IMR-90 (cell line): ENCODE data around the gene COL5A3. TPM values are rescaled to one million over a fixed set of nuclear protein-coding genes. Genes with fewer than 3 reads are reported as not detected.

Source experiments
- ATAC-seq: fragments of 200-7000 bp; cut with Tn5 transposase; 2 replicates; pipeline ENCODE4 v1.9.1; 2020; ENCODE audit warnings: low read depth, mild to moderate bottlenecking, moderate library complexity
- BruUV-seq: library from RNA; stranded (reverse); fragments of 400-500 nt; replicated peaks from 2 replicates; lab custom pipeline; 2021; lab: Mats Ljungman, UMichigan
- CTCF ChIA-PET: fragments of 300-600 bp; formaldehyde crosslinking; extraction: SDS; loops from one replicate; lab custom pipeline; 2021; ENCODE audit warnings: antibody characterized with exemption; lab: Yijun Ruan, JAX
- POLR2A ChIA-PET: fragments of 300-600 bp; sonication (Branson Sonifier 250); formaldehyde crosslinking; loops from one replicate; lab custom pipeline; 2022; ENCODE audit warnings: antibody characterized with exemption; ENCODE audit not compliant: unreplicated experiment; lab: Charles Lee
- DNase-seq: peaks from one replicate; pipeline ENCODE4 v3.0.0; 2013
- H2AFZ ChIP-seq: replicated peaks from 2 replicates; pipeline ENCODE3; 2013; ENCODE audit warnings: low read length, mild to moderate bottlenecking; ENCODE audit not compliant: poor library complexity
- H2AK5ac ChIP-seq: 2 replicates; pipeline ENCODE4 v1.6.1; 2013; ENCODE audit warnings: low read depth, low read length, inconsistent platforms
- H2AK9ac ChIP-seq: replicated peaks from 2 replicates; pipeline ENCODE3; 2013; ENCODE audit warnings: mild to moderate bottlenecking, low read depth, low read length, moderate library complexity; ENCODE audit not compliant: poor library complexity
- H2BK120ac ChIP-seq: 2 replicates; pipeline ENCODE4 v1.6.1; 2013; ENCODE audit warnings: low read depth, low read length, inconsistent platforms
- H2BK15ac ChIP-seq: 3 replicates; pipeline ENCODE4 v1.6.1; 2013; ENCODE audit warnings: low read depth, low read length, inconsistent platforms
- H2BK20ac ChIP-seq: 2 replicates; pipeline ENCODE4 v1.6.1; 2013; ENCODE audit warnings: low read depth, mild to moderate bottlenecking, inconsistent platforms, low read length, moderate library complexity
- H2BK5ac ChIP-seq: 2 replicates; pipeline ENCODE4 v1.6.1; 2013; ENCODE audit warnings: mild to moderate bottlenecking, low read depth, low read length, inconsistent platforms; ENCODE audit not compliant: poor library complexity, severe bottlenecking
- H3K14ac ChIP-seq: replicated peaks from 2 replicates; pipeline ENCODE4 v1.6.1; 2013; ENCODE audit warnings: low read depth, low read length, inconsistent platforms
- H3K18ac ChIP-seq: 2 replicates; pipeline ENCODE4 v1.6.1; 2013; ENCODE audit warnings: low read depth, low read length, control low read depth
- H3K23ac ChIP-seq: 2 replicates; pipeline ENCODE4 v1.6.1; 2013; ENCODE audit warnings: low read depth, low read length, inconsistent platforms
- H3K27ac ChIP-seq: 2 replicates; pipeline ENCODE4 v1.5.1; 2013; ENCODE audit warnings: mild to moderate bottlenecking, control low read depth, low read length; ENCODE audit not compliant: insufficient read depth
- H3K27me3 ChIP-seq: 2 replicates; pipeline ENCODE4 v1.6.1; 2013; ENCODE audit warnings: low read length; ENCODE audit not compliant: control insufficient read depth, insufficient read depth
- H3K36me3 ChIP-seq: 2 replicates; pipeline ENCODE4 v1.6.1; 2013; ENCODE audit warnings: low read length, mixed read lengths; ENCODE audit not compliant: control insufficient read depth, insufficient read depth
- H3K4ac ChIP-seq: 2 replicates; pipeline ENCODE4 v1.6.1; 2013; ENCODE audit warnings: low read depth, low read length, inconsistent platforms
- H3K4me1 ChIP-seq: 2 replicates; pipeline ENCODE4 v1.6.1; 2013; ENCODE audit warnings: low read length, mixed read lengths; ENCODE audit not compliant: control insufficient read depth, insufficient read depth
- H3K4me2 ChIP-seq: 2 replicates; pipeline ENCODE4 v1.6.1; 2013; ENCODE audit warnings: low read depth, mild to moderate bottlenecking, control low read depth, low read length, moderate library complexity
- H3K4me3 ChIP-seq: 2 replicates; pipeline ENCODE4 v1.5.1; 2013; ENCODE audit warnings: low read depth, mild to moderate bottlenecking, control low read depth, low read length, moderate library complexity; ENCODE audit not compliant: insufficient read depth
- H3K56ac ChIP-seq: 2 replicates; pipeline ENCODE4 v1.6.1; 2013; ENCODE audit warnings: low read length, inconsistent platforms; ENCODE audit not compliant: insufficient read depth; ENCODE audit errors: extremely low read depth
- H3K79me1 ChIP-seq, 2 experiments: 2 replicates each; pipeline ENCODE4 v1.6.1; 2013; ENCODE audit warnings: low read length in 2 of 2, inconsistent platforms in 1 of 2, low read depth in 1 of 2
- H3K9ac ChIP-seq: 2 replicates; pipeline ENCODE4 v1.6.1; 2013; ENCODE audit warnings: low read depth, low read length, control low read depth
- H3K9me1 ChIP-seq: 2 replicates; pipeline ENCODE4 v1.6.1; 2013; ENCODE audit warnings: low read length, inconsistent platforms; ENCODE audit not compliant: insufficient read depth
- H3K9me3 ChIP-seq: 2 replicates; pipeline ENCODE4 v1.6.1; 2013; ENCODE audit warnings: low read length; ENCODE audit not compliant: control insufficient read depth, insufficient read depth
- H4K20me1 ChIP-seq: 2 replicates; pipeline ENCODE4 v1.6.1; 2013; ENCODE audit warnings: low read length, inconsistent platforms; ENCODE audit not compliant: insufficient read depth
- H4K5ac ChIP-seq: 2 replicates; pipeline ENCODE4 v1.6.1; 2013; ENCODE audit warnings: mild to moderate bottlenecking, low read depth, low read length, control low read depth
- H4K8ac ChIP-seq, 2 experiments: 2 replicates each; pipeline ENCODE4 v1.6.1; 2013; ENCODE audit warnings: low read depth in 2 of 2, low read length in 2 of 2, control low read depth in 1 of 2, inconsistent platforms in 1 of 2
- H4K91ac ChIP-seq: 2 replicates; pipeline ENCODE4 v1.6.1; 2013; ENCODE audit warnings: low read depth, low read length, inconsistent platforms; ENCODE audit not compliant: insufficient read depth
- BHLHE40 ChIP-seq: fragments of 150-350 bp; IDR thresholded peaks from 2 replicates; pipeline ENCODE4 v1.6.1; 2016; ENCODE audit warnings: mild to moderate bottlenecking, low read depth, low read length
- MXI1 ChIP-seq: IDR thresholded peaks from 2 replicates; pipeline ENCODE4 v1.6.1; 2012; ENCODE audit warnings: low read depth, mild to moderate bottlenecking, low read length, moderate library complexity, borderline replicate concordance
- RCOR1 ChIP-seq: IDR thresholded peaks from 2 replicates; pipeline ENCODE4 v1.6.1; 2012; ENCODE audit warnings: mild to moderate bottlenecking, low read length, improper control_type of control experiment; ENCODE audit not compliant: insufficient replicate concordance
- WGBS, 2 experiments: methylation state at CpG; one replicate each; pipeline versions ENCODE4 v1.1.5 to v1.1.7; 2013; ENCODE audit warnings: missing lambda C conversion rate in 2 of 2; ENCODE audit not compliant: insufficient read length in 1 of 2; ENCODE audit errors: extremely low coverage in 2 of 2; 5-methylcytosine and 5-hydroxymethylcytosine counted together
- dilution Hi-C: fragments of 300-500 bp; cut with HindIII; formaldehyde crosslinking; loops from one replicate; pipeline ENCODE4 v1.14.3; 2018; ENCODE audit warnings: low sequenced_read_pairs; ENCODE audit not compliant: unreplicated experiment
- in situ Hi-C: fragments of 300-500 bp; cut with MboI; formaldehyde crosslinking; loops from 3 replicates; pipeline ENCODE4 v1.14.3; 2019; ENCODE audit warnings: low sequenced_read_pairs, inconsistent platforms, mixed read lengths
- intact Hi-C: fragments of 100-400 bp; cut with micrococcal nuclease; formaldehyde crosslinking; loops from 2 replicates; pipeline ENCODE4 v1.10.0; 2022
- polyA plus RNA-seq, 3 experiments: library from polyadenylated mRNA; depleted of rRNA; stranded (reverse); fragments of >200 nt; gene quantifications; 2 replicates each; pipeline ENCODE4 v1.2.3, GENCODE V29; 2012; ENCODE audit warnings: low replicate concordance in 1 of 3
- total RNA-seq: library from RNA; depleted of rRNA; stranded (reverse); fragments of >200 nt; gene quantifications from 2 replicates; pipeline ENCODE4 v1.2.3, GENCODE V29; 2012

The COL5A3 gene
- total and polyA plus RNA-seq, 2 of the 4 experiments (the other 2 are of a cell fraction), result 0.54 to 1.5 TPM

GRCh38 chr19:10045371-10045770, 35.1 kb upstream of the COL5A3 start:
- Histone ChIP-seq H3K4me1 (no peaks in the 10 kb centered on the region), H2BK5ac (no peak overlapping the region), H2BK20ac (no peak overlapping the region), H2AK9ac (no peak overlapping the region), H3K27ac (no peak overlapping the region), H3K56ac (no peak overlapping the region), H4K5ac (no peak overlapping the region), H4K8ac (no peak overlapping the region), H3K18ac (no peak overlapping the region), H3K4ac (no peak overlapping the region), H2AFZ (no peak overlapping the region), H2AK5ac (no peak overlapping the region), H3K23ac (no peak overlapping the region), H3K36me3 (no peaks in the 10 kb centered on the region), H3K4me2 (no peak overlapping the region), H2BK120ac (no peak overlapping the region), H2BK15ac (no peak overlapping the region), H3K4me3 (no peak overlapping the region), H3K14ac (no peak overlapping the region), H3K9ac (no peak overlapping the region), H4K91ac (no peak overlapping the region), H3K9me3 (peaks cover 53% of the 10 kb centered on the region), H3K27me3 (peaks cover 3% of the 10 kb centered on the region), H3K9me1 (no peaks in the 10 kb centered on the region), H4K20me1 (no peaks in the 10 kb centered on the region), H3K79me1 (no peaks in the 10 kb centered on the region)
- intact Hi-C loops (no loop called here), dilution Hi-C loops (no loop called here), in situ Hi-C loops (no loop called here)
- POLR2A ChIA-PET, result no interaction called here
- no peak for TF ChIP-seq RCOR1
- TF ChIP-seq MXI1, result no peak
- TF ChIP-seq BHLHE40, result no peak
- DNase-seq, result no peak
- BruUV-seq, result no TSS peak
- WGBS, 2 experiments, result 0% methylated on average over 1 of the region's 1 CpG; no CpG with 5 or more reads in 1 of the 2 experiments
- CTCF ChIA-PET, result no interaction called here
- no peak for ATAC-seq
